Ramos (cell line): Measurements from ENCODE around the gene SPNS2.

Source experiments
- in situ Hi-C: fragments of 300-500 bp; cut with MboI; formaldehyde crosslinking; loops from one replicate; pipeline ENCODE4 v1.14.3; 2022; ENCODE audit warnings: low sequenced_read_pairs; ENCODE audit not compliant: unreplicated experiment

The SPNS2 gene

DNA sequence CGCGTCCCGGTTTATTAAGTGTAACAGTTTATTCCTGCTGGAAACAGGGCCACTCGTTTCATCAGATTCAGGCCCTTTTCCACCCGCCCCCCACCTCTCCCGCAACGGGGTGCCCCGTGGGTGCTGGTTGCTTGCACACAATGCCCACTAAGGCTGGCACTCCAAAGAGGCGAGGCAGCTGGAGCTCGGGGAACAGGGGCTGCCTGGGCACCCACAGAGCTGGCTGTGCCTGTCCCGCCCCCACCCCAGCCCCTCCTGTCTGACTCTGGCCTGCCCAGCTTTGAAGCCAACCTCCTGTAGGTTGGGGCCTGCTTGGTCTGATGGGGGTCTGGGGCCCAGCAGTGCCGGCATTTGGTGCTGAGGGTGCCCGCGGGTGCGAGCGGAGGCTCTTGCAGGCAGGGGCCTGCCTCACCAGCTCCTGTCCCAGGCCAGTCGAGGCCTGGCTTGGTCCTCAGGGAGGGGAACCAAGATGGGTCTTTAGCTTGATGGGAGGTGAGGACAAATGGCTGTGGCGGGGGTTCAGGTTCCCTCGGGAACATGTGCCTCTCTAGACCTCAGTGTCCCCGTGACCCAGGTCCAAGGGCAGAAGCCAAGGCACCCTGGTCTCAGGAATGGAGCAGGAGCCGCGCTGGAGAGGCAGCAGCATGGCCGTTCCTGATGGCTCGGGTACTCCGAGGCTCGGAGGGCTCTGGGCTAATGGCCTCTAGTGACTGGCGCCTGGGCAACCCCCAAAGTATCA lies 36.4 kb downstream of the SPNS2 start:
- in situ Hi-C loops: no loop called here

DNA sequence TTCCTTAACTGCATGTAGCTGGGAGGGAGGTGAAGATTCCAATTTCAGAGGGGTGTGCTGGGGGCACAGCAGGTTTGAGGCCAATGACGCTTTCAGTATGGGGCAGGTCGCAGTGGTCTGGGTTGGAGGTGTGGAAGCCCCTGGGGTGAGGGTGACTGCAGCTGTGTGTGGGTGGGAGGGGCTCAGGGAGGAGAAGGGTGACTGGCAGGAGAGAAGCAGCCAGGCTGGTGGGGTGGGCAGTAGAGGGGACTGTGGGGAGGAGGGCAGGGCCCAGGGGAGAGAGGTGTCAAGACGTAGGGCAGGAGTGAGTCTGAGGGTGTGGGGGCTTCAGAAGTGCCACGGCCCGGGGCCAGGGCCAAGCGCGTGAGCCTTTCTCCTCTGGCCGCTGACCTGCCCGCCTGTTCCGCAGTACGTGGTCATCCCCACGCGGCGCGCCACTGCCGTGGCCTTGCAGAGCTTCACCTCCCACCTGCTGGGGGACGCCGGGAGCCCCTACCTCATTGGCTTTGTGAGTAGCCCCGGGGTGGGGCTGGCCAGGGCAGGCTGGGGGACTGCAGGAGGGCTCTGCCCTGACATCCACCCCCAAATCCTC lies 37.1 kb downstream of the SPNS2 start:
- in situ Hi-C loops: no loop called here

DNA sequence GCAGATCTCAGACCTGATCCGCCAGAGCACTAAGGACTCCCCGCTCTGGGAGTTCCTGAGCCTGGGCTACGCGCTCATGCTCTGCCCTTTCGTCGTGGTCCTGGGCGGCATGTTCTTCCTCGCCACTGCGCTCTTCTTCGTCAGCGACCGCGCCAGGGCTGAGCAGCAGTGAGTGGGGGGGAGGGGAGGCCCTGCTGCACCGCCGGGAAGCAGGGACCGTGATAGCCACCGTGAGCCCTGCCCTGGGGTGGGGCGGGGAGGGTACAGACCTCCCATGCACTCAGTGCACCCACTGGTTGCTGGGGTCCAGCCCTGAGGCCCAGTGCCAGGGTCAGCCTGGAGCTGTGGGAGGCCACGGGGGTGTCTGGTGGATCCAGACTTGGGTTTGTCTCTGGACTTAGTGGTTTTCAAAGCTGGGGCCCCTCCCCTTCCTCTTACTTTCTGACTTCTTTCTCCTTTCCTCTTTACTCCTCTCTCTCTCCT lies 37.6 kb downstream of the SPNS2 start:
- in situ Hi-C loops: no loop called here

DNA sequence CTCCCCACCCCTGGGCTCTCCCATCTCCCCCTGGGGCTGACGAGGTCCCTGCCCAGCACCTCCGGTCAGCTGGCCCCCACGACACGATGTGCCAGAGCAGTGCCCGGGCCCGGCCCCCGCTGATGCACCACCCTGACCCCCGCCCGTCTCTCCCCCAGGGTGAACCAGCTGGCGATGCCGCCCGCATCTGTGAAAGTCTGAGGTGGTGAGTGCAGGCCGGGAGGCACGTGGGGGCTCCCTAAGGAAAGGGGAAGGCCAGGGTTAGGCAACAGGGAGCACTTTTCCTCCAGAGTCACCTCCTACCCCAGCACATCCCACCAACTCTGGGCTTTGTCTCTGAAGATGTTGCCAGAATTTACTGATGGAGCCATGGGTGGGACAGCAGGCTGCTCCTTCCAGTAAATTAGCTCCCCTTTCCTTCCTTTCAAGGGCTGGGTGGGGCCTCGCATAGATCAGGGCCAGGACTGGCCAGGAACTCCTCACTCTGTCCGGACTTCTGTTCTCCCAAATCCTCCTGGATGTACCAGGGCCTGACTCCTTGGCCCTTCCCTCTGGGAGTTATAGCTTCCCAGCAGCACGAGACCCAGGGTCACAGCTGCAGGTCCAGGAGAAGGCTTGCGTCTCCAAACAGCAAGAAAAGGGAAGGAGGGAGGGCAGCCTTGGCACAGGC lies 38.2 kb downstream of the SPNS2 start:
- in situ Hi-C loops: no loop called here

DNA sequence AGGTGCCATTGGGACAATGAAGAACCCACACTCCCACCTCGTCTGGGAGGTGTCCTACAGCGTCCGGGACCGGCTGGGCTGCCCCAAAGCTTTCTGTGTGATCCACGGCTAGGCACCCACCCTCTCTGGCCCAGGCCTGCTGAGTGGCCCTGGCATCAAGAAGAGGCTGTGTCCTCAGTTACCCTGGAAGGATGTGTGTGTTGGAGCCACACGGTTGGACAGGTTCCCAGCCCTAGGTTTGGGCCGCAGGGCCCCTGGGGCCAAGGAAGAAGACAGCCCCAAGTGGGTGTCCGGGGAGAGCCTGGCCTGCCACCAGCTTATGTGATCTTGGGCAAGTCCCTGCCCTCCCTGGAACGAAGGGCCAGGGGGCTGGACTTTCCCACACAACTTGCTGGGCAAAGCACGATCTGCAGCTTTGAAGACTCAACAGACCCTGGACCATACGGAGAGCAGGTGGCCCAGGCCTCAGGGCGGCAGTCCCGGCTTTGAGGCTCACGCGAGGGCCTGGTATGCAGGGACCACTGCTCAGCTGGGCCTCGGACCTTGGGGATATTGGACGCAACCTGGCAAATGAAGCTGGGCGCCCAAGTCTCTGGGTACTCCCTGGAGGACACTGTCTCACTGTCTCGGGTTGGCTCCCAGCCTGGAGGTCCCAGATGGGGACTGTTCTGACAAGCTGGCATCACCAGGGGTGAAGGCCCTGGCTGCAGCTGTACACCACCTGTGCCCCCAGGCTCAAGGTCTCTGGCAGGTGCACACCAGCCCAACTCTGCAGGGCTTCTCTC lies 39.0 kb downstream of the SPNS2 start:
- in situ Hi-C loops: no loop called here

DNA sequence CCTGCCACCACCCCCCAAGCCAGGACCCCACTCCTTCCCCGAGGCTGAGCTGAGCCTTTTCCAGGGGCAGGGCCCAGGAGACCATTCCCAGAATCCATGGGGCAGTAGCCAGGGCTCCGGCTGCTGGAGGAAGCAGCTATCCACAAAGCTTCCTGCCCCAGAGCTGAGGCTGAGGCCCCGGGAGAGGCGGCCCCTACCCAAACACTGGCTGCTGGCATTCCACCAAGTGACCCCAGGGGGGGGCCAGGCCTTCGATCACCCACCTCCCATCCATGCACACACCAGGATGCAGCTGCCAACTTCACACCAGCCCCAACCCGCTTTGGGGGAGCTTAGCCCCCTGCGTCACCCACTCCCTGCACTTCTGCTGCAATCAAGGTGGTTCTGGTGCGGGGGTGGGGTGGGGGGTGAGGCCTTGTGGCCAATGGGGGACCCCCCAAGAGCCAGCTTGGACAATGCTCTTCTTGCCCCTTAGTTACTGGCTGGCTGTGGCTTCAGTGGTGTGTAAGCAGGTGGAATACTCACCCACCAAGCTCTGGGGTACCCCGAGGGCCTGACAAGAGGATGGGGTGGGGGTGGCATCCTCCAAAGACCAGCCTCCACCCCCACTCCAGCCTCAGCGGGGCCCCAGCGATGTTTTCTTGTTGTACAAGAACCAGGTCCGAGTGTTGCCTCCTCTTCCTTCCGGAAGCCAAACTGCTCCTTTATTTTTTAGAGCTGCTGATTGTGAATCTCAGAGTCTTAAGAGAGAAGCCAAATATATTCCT lies 39.7 kb downstream of the SPNS2 start:
- in situ Hi-C loops: no loop called here

DNA sequence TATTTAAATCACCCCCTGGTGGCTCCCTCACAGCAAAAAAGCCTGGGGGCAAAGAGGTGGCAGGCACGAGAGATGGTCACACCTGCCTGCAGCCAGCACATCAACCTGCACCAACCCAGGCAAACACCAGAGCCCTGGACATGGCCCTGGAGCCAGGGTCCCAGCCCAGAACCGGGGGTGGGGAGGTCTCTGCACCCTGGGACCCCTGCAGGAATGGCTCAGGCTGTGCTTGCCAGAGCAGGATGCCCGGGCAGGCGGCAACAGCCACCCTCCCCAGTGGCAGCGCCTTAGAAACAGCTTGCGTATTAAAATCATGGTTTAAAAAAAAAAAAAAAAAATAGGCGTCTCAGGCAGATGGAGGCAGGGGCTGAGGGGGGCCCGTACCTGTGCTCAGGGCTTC lies 40.3 kb downstream of the SPNS2 start:
- in situ Hi-C loops: no loop called here

DNA sequence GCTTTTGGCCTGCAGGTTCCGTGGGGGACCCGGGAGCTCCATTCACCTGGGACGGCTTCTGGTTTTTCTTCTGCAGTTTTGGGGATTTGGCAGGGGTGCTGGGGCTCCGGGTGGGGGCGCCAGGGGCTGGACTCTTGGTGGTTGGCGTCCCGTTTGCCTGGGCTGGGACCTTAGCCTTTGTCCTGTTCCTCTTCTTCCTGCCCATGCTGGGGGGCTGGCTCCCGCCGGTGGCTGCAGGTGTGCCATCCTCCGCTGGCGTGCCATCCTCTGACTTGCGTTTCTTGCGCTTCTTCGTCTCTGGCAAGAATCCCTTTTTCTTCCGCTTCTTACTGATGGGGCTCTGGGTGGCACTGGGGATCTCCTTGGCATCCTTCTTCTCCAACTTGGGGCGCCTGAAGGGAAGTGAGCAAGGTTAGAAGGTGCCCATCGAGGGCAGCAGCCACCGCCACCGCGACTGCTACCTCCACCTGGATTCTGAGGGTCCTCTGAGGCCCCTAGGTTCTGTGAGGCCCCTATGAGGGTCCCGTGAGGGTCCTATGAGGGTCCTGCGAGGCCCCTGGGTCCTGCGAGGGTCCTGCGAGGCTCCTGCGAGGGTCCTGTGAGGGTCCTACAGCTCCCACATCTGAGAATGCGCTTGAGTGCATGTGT lies 41.0 kb downstream of the SPNS2 start:
- in situ Hi-C loops: no loop called here

DNA sequence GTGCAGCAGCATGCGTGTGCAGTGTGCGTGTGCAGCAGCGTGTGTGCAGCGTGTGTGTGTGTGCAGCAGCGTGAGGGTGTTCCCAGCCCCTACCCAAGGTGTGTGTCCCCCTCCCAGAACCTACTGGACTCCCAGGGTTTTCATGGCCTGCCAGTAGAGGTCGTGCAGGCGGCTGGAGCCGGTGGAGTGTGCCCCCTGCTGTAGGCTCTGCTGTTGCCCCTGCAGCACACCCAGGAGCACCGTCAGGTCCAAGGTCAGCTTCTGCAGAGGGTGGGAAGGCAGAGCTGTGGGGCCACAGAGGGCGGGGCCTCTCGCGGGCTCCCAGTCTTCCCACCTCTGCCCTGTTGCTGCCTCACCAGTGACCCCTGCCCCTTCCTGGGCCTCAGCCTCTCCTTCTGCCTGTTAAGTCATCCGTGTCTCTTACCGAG lies 41.6 kb downstream of the SPNS2 start:
- in situ Hi-C loops: no loop called here

DNA sequence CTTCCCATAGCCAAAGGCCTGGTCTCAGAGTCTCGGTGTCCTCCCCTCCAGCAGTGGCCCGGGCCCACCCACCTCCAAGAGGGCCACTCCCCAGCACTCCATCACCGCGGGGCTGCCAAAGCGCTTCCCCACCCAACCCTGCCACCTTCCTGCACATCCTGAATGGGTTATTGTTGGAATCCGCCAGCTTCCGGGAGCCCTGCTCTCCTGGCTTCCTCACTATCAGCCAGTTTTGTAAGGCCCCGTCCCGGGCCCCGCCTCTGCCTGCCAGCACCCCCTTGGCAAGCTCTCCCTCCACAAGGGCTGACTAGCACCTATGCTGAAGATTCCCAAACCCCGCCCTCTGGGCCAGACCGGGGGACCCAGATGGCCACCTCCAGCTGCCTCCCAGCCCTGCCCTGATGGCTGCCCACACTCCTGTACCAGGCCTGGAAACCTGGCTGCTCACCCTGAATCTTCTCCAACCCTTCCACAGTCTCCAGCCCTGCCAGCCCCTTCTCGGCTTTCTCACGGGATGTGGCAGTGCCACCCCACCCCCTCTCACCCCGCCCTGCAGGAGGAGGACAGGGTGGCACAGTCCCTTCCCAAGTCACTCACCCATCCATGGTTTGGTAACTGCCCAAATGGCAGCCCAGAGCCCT lies 42.1 kb downstream of the SPNS2 start:
- in situ Hi-C loops: no loop called here

DNA sequence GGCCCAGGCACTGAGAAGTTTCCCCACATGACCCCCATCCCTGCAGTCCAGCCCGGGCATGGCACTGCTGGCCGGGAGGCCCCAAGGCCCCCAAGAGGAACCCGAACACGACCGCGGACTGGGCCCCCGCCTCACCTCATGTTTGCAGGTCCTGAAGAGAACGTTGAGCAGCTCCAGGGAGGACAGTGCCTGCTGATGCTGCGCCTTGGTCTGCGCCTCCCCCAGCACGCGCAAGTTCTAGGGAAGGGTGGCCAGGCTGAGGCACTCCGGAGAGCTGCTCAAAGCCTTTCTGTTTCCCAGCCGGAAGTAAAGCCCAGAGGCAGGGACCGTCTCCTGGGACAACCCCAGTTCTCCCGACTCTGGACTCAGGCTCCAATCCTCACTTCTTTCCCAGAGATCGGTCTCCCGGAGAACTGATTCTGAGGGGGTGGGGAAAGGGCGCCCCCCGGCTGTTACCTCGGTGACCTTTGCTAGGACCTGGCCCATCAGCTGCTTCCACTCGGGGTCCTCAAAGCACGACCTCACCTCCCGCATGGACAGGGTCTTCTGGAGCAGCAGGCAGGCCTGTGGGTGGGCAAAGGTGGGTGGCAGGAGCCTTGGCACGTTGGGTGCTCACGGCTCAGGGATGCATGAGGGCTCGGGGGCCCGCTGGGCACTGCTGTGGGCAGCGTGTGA lies 42.8 kb downstream of the SPNS2 start:
- in situ Hi-C loops: no loop called here

DNA sequence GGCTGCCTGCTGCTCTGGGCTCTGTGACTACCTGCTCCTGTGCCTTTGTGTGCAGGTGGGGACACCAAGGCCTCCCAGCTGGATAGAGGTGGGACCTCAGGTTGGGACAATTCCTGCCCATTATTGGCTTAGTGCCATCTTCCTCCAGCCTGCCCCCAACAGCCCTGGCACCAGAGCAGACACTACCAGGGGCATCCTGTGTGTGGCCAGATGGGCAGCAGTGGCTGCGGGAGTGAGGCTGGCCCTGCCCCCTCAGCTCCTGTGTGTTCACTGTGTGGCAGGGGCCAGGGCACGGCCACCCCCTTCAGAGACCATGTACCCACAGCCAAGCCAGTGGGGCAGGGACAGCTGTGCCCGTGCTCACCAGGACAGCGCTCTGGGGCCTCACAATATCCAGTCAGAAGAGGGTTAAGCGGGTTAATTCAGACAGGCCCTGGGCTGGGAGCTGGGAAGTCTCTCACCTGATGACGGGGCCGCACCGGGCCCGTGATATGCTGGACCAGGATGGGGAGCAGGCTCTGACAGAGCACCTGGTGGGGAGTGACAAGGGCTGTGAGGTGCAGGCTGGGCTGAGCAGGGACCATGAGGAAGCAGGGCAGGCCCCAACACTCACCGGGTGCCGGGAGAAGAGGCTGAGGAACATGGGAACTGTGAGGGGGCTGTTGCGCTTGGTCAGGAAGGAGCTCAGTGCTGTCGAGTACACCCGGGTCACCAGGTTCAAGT lies 43.5 kb downstream of the SPNS2 start:
- in situ Hi-C loops: no loop called here

DNA sequence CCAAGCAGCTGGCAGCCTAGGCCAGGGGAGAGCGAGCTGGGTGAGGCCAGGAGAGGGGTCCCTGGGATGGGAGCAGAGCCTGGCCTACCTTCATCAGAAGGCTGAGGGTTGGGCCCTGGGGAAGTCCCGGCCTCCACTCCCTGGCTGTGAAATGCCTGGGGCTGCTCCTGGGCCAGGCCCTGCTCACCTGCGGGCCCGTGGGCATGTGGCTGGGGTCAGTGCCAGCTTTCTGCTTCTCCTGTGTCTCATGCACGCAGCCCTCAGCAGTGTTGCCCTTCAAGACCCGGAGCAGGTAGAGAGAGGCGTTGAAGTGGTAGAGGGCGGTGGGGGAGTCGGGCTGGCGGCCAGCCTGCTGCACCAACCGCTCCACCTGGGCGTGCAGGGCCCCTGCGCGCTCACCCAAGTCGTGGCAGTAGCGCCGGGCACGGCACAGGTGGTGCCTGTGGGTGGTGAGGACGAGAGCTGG lies 44.1 kb downstream of the SPNS2 start:
- in situ Hi-C loops: no loop called here

DNA sequence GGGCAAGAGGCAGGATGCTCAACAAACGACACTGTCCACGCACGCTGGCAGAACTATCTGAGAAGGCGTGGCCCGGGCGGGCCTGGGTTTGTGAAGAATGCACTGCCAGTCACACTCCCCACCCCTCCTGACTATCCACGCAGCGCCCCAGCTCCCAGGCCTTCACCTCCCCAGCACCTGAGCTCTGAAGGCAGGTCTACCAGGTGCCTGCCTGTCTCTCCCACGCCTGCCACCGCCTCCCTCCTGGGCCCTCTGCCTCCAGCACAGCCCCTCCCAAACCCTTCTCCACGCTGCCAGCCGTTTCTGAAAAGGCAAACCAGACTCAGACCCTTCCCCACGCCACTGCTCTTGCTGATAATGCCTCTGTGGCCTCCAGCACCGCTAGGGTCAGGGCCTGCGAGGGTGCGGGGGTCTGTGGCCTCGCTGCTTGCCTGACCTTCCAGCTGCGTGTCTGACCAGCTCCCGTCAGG lies 44.9 kb downstream of the SPNS2 start:
- in situ Hi-C loops: no loop called here

DNA sequence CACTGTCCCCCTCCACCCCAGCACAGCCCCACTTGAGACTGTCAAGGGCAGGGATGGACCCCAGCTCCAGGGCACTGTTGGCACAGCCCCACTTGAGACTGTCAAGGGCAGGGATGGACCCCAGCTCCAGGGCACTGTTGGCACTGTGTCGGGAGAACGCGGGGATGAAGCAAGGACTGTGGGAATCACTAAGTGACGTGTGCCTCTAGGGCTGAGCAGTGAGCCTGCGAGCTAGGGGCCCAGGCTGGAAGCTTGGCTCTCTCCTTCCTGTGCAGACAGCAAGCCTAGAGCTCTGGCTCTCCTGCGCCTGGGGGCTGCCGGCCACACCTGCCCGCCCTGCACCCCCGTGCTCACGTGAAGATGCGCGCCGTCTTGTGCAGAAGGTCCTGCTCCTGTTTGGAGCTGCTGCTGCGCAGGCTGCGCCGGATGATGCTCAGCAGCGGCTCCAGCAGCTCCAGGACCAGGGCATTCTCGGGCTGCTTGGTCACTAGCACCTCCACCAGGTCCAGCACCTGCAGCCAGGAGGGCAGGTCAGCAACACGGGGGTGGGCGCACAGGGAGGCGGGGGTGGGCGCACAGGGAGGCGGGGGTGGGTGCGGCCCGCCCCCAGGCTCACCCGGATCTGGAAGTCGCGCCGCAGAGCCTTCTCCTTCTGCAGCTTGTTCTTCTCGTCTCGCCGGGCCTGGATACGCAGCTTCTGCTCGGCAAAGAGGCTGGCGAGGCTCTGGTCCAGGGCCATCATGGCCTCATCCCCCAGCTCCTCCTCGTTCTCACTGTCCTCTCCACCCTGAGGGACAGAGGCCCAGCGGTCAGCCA lies 45.7 kb downstream of the SPNS2 start:
- in situ Hi-C loops: no loop called here

DNA sequence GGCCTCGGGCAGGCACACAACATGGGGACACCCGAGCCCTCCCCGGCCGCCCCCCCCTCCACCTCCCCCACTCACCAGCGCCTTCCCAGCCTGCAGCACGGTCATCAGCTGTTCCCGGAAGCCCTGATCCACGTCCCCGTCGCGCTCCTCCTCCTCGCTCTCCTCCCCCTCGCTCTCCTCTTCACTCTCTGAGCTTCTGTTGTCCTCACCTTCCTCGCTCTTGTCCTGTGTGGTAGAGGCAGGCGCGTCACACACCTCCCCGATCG lies 46.2 kb downstream of the SPNS2 start:
- in situ Hi-C loops: no loop called here
